Dendritic cell treated with granulocyte-macrophage colony-stimulating factor and Interleukin-4, amounts not matched to agents 40 ng/mL and 50 ng/mL, for 4 days (primary cell): Measurements from ENCODE around the gene PI16.
A peak's percentile ranks its signal among the peaks of the same experiment; 100 is the strongest.

Experiments used
- H3K27ac Mint-ChIP-seq: one replicate; pipeline ENCODE4 v1.8.0; 2022; ENCODE audit warnings: mild to moderate bottlenecking, mixed read lengths
- H3K27me3 Mint-ChIP-seq: one replicate; pipeline ENCODE4 v1.8.0; 2022; ENCODE audit warnings: mild to moderate bottlenecking, mixed read lengths
- H3K36me3 Mint-ChIP-seq: one replicate; pipeline ENCODE4 v1.8.0; 2022; ENCODE audit warnings: low read depth, mixed read lengths
- H3K4me1 Mint-ChIP-seq: one replicate; pipeline ENCODE4 v1.8.0; 2022; ENCODE audit warnings: low read depth, mixed read lengths
- H3K4me3 Mint-ChIP-seq: one replicate; pipeline ENCODE4 v1.8.0; 2022; ENCODE audit warnings: mild to moderate bottlenecking, moderate library complexity, mixed read lengths
- H3K9me3 Mint-ChIP-seq: one replicate; pipeline ENCODE4 v1.8.0; 2022; ENCODE audit warnings: mixed read lengths
- intact Hi-C: fragments of 100-400 bp; cut with micrococcal nuclease; formaldehyde crosslinking; loops from one replicate; pipeline ENCODE4 v1.15.0; 2022

Gene PI16

GRCh38 chr6:36957773-36958271, 3.3 kb downstream of the PI16 start:
- H3K27me3 Mint-ChIP-seq, result peaks cover 69% of the 10 kb centered on the region
- no peak overlapping the region for H3K27ac Mint-ChIP-seq
- no peak overlapping the region for H3K4me3 Mint-ChIP-seq
- intact Hi-C loops, result no loop called here
- H3K4me1 Mint-ChIP-seq, result peaks cover 17% of the 10 kb centered on the region
- no peaks in the 10 kb centered on the region for H3K36me3 Mint-ChIP-seq
- H3K9me3 Mint-ChIP-seq, result no peaks in the 10 kb centered on the region

- intact Hi-C loops, result no loop called here
These were observed 4.4 kb downstream of the PI16 start for GRCh38 chr6:36958775-36959554.

GRCh38 chr6:36959555-36960250, 5.2 kb downstream of the PI16 start:
- Mint-ChIP-seq H3K27me3 (peaks cover 56% of the 10 kb centered on the region), H3K4me1 (peaks cover 28% of the 10 kb centered on the region), H3K36me3 (no peaks in the 10 kb centered on the region), H3K9me3 (no peaks in the 10 kb centered on the region), H3K4me3 (no peak overlapping the region), H3K27ac (no peak overlapping the region)
- intact Hi-C loops, result no loop called here

More at GRCh38 chr6:36958775-36959554, 4.4 kb downstream of the PI16 start:
- H3K4me1 Mint-ChIP-seq, result peaks cover 28% of the 10 kb centered on the region
- peaks cover 62% of the 10 kb centered on the region for H3K27me3 Mint-ChIP-seq
- no peaks in the 10 kb centered on the region for H3K9me3 Mint-ChIP-seq
- no peaks in the 10 kb centered on the region for H3K36me3 Mint-ChIP-seq
- H3K27ac Mint-ChIP-seq, result no peak overlapping the region
- no peak overlapping the region for H3K4me3 Mint-ChIP-seq

GRCh38 chr6:36961441-36962435, 7.2 kb downstream of the PI16 start:
- Mint-ChIP-seq H3K27ac (no peak overlapping the region), H3K4me3 (no peak overlapping the region), H3K9me3 (no peaks in the 10 kb centered on the region), H3K27me3 (peaks cover 36% of the 10 kb centered on the region), H3K4me1 (peaks cover 27% of the 10 kb centered on the region), H3K36me3 (peaks cover 12% of the 10 kb centered on the region)
- intact Hi-C loops, result no loop called here

- intact Hi-C loops, result no loop called here
- H3K9me3 Mint-ChIP-seq, result no peaks in the 10 kb centered on the region
- H3K27ac Mint-ChIP-seq, result peak overlapping the region; percentile 57
- H3K27me3 Mint-ChIP-seq, result peaks cover 27% of the 10 kb centered on the region
- peaks cover 27% of the 10 kb centered on the region for H3K4me1 Mint-ChIP-seq
- peaks cover 23% of the 10 kb centered on the region for H3K36me3 Mint-ChIP-seq
- H3K4me3 Mint-ChIP-seq, result no peak overlapping the region
These were observed 8.3 kb downstream of the PI16 start for GRCh38 chr6:36962874-36963273.

- Mint-ChIP-seq H3K27ac (peak overlapping the region; percentile 57), H3K4me1 (peaks cover 33% of the 10 kb centered on the region), H3K27me3 (peaks cover 22% of the 10 kb centered on the region), H3K4me3 (no peak overlapping the region), H3K36me3 (peaks cover 31% of the 10 kb centered on the region), H3K9me3 (no peaks in the 10 kb centered on the region)
- intact Hi-C loops, result no loop called here
These were observed 9.1 kb downstream of the PI16 start for GRCh38 chr6:36963451-36964290.

- H3K27ac Mint-ChIP-seq, result peak overlapping the region; percentile 57
- no peak overlapping the region for H3K4me3 Mint-ChIP-seq
- peaks cover 38% of the 10 kb centered on the region for H3K36me3 Mint-ChIP-seq
- peaks cover 36% of the 10 kb centered on the region for H3K4me1 Mint-ChIP-seq
- peaks cover 22% of the 10 kb centered on the region for H3K27me3 Mint-ChIP-seq
- intact Hi-C loops, result no loop called here
- no peaks in the 10 kb centered on the region for H3K9me3 Mint-ChIP-seq
These were observed 9.8 kb downstream of the PI16 start for GRCh38 chr6:36964349-36964748.

GRCh38 chr6:36964908-36965307, 10.4 kb downstream of the PI16 start:
- H3K27me3 Mint-ChIP-seq, result peaks cover 22% of the 10 kb centered on the region

GRCh38 chr6:36967301-36967700, 12.8 kb downstream of the PI16 start:
- H3K4me3 Mint-ChIP-seq, result no peak overlapping the region
- H3K36me3 Mint-ChIP-seq, result peaks cover 67% of the 10 kb centered on the region
- H3K27me3 Mint-ChIP-seq, result peaks cover 4% of the 10 kb centered on the region
- H3K4me1 Mint-ChIP-seq, result peaks cover 36% of the 10 kb centered on the region
- no peaks in the 10 kb centered on the region for H3K9me3 Mint-ChIP-seq
- H3K27ac Mint-ChIP-seq, result no peak overlapping the region
- intact Hi-C loops, result no loop called here

More at GRCh38 chr6:36964908-36965307, 10.4 kb downstream of the PI16 start:
- Mint-ChIP-seq H3K4me1 (peaks cover 36% of the 10 kb centered on the region), H3K36me3 (peaks cover 43% of the 10 kb centered on the region), H3K9me3 (no peaks in the 10 kb centered on the region), H3K4me3 (no peak overlapping the region), H3K27ac (peak overlapping the region; percentile 57)
- intact Hi-C loops, result no loop called here

- H3K27me3 Mint-ChIP-seq, result peaks cover under 1% of the 10 kb centered on the region
- peaks cover 33% of the 10 kb centered on the region for H3K4me1 Mint-ChIP-seq
- H3K36me3 Mint-ChIP-seq, result peaks cover 72% of the 10 kb centered on the region
- H3K4me3 Mint-ChIP-seq, result no peak overlapping the region
- H3K27ac Mint-ChIP-seq, result no peak overlapping the region
- intact Hi-C loops, result no loop called here
- H3K9me3 Mint-ChIP-seq, result no peaks in the 10 kb centered on the region
These were observed 13.2 kb downstream of the PI16 start for GRCh38 chr6:36967757-36968156.

- Mint-ChIP-seq H3K4me3 (no peak overlapping the region), H3K4me1 (peaks cover 27% of the 10 kb centered on the region), H3K27me3 (no peaks in the 10 kb centered on the region), H3K36me3 (peaks cover 79% of the 10 kb centered on the region), H3K9me3 (no peaks in the 10 kb centered on the region), H3K27ac (no peak overlapping the region)
- intact Hi-C loops, result no loop called here
These were observed 13.9 kb downstream of the PI16 start for GRCh38 chr6:36968266-36968977.

GRCh38 chr6:36969240-36969691, 14.7 kb downstream of the PI16 start:
- Mint-ChIP-seq H3K27me3 (no peaks in the 10 kb centered on the region), H3K36me3 (peaks cover 87% of the 10 kb centered on the region), H3K4me3 (no peak overlapping the region), H3K27ac (no peak overlapping the region), H3K4me1 (peaks cover 18% of the 10 kb centered on the region), H3K9me3 (no peaks in the 10 kb centered on the region)
- intact Hi-C loops, result no loop called here
